IPS DF 6.9 (cell line): ENCODE results near the gene MYLIP.

ENCODE experiments used
- DNase-seq: peaks from one replicate; pipeline ENCODE4 v3.0.0-alpha.2; 2013; ENCODE audit warnings: low read depth, low spot score
- H3K27ac ChIP-seq: one replicate; pipeline ENCODE4 v1.5.1; 2013; ENCODE audit warnings: low read length, control low read depth
- H3K27me3 ChIP-seq: 2 replicates; pipeline ENCODE4 v1.6.1; 2013; ENCODE audit warnings: mild to moderate bottlenecking, low read length; ENCODE audit not compliant: control insufficient read depth, insufficient read depth
- H3K36me3 ChIP-seq: 2 replicates; pipeline ENCODE4 v1.6.1; 2013; ENCODE audit warnings: low read length; ENCODE audit not compliant: control insufficient read depth, insufficient read depth
- H3K4me1 ChIP-seq: 2 replicates; pipeline ENCODE4 v1.6.1; 2013; ENCODE audit warnings: low read length; ENCODE audit not compliant: control insufficient read depth, insufficient read depth
- H3K4me3 ChIP-seq: 2 replicates; pipeline ENCODE4 v1.5.1; 2013; ENCODE audit warnings: mild to moderate bottlenecking, low read length
- H3K9me3 ChIP-seq: 2 replicates; pipeline ENCODE4 v1.6.1; 2013; ENCODE audit warnings: low read length, inconsistent platforms; ENCODE audit not compliant: control insufficient read depth, insufficient read depth
- WGBS: extraction: QIAGEN DNeasy Blood & Tissue Kit; methylation state at CpG from one replicate; pipeline ENCODE4 v1.1.7; 2013; ENCODE audit warnings: mixed read lengths, missing lambda C conversion rate; ENCODE audit not compliant: insufficient read length, insufficient coverage; 5-methylcytosine and 5-hydroxymethylcytosine counted together

MYLIP gene

DNA sequence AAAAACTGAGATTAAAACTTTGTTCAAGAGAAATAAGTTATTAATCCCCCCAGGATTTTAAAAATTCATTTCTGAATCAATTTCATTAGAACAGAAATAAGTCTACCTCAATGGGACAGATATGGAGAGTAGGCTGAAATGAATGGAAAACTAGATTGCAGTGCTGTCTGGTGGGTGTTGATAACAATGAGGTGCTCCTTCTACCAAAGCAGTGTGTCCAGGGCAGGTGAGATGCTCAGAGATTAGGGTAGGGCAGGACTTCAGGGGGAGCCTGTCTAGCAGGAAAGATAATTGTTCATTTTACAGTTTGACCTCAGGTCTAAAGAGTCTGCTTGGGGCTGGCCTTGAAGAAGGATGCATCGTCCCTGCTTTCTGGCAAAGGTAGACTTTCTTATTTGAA, 38.0 kb upstream of the MYLIP start:
- Histone ChIP-seq H3K27me3 (no peaks in the 10 kb centered on the region), H3K27ac (no peak overlapping the region), H3K4me3 (no peak overlapping the region), H3K36me3 (no peaks in the 10 kb centered on the region), H3K9me3 (no peaks in the 10 kb centered on the region), H3K4me1 (no peaks in the 10 kb centered on the region)
- DNase-seq: no peak
- no CpG with 5 or more reads among the region's 1 CpG for WGBS

GRCh38 chr6:16092140-16092539, 36.7 kb upstream of the MYLIP start:
- WGBS: no CpG with 5 or more reads among the region's 4 CpGs
- no peaks in the 10 kb centered on the region for H3K27me3 ChIP-seq

DNA sequence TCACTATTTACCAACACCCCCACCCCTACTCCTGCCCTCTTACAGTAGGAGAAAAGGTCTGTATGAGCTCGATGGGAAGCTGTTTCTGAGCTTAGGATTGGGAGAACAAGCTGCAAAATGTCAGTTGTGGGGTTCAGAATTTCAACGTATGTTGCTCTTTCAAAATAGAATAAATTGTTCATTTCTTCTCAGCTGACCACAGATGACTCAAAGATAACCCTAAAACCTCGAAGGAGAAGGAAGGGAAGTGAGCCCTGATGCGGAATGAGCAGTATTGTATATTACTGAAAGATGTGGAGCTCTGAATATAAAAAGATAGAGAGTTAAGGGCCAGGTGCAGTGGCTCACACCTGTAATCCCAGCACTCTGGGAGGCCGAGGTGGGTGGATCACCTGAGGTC, 35.9 kb upstream of the MYLIP start:
- H3K4me1 ChIP-seq: no peaks in the 10 kb centered on the region
- H3K4me3 ChIP-seq: no peak overlapping the region
- DNase-seq: no peak
- H3K27me3 ChIP-seq: no peaks in the 10 kb centered on the region
- no peaks in the 10 kb centered on the region for H3K9me3 ChIP-seq
- whole genome bisulfite sequencing: no CpG with 5 or more reads among the region's 5 CpGs
- H3K27ac ChIP-seq: no peak overlapping the region
- H3K36me3 ChIP-seq: no peaks in the 10 kb centered on the region

More at GRCh38 chr6:16092140-16092539, 36.7 kb upstream of the MYLIP start:
- Histone ChIP-seq H3K4me3 (no peak overlapping the region), H3K27ac (no peak overlapping the region), H3K36me3 (no peaks in the 10 kb centered on the region), H3K4me1 (no peaks in the 10 kb centered on the region), H3K9me3 (no peaks in the 10 kb centered on the region)
- no peak for DNase-seq

DNA sequence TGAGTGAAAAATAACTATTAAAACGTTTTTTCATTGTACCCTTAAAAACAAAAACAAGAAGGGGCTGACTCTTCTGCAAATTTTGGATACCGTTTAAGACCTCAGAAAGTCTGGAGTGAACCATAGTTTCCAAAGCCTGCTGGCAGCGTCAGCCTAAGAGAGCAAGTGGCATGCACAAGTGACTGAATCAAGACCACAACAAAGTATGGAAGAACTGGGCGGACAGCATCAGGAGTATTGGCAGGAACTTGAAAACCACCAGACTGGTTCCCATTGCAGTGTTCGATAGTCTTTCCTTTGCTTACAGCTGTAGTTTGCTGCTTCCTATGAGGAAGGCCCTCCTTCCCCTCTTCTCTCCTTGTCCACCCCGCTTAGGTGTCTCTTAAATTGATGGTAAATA, 33.7 kb upstream of the MYLIP start:
- no CpG with 5 or more reads among the region's 6 CpGs for WGBS
- no peak for DNase-seq
- Histone ChIP-seq H3K4me1 (no peaks in the 10 kb centered on the region), H3K27ac (no peak overlapping the region), H3K27me3 (no peaks in the 10 kb centered on the region), H3K36me3 (no peaks in the 10 kb centered on the region), H3K4me3 (no peak overlapping the region), H3K9me3 (no peaks in the 10 kb centered on the region)

DNA sequence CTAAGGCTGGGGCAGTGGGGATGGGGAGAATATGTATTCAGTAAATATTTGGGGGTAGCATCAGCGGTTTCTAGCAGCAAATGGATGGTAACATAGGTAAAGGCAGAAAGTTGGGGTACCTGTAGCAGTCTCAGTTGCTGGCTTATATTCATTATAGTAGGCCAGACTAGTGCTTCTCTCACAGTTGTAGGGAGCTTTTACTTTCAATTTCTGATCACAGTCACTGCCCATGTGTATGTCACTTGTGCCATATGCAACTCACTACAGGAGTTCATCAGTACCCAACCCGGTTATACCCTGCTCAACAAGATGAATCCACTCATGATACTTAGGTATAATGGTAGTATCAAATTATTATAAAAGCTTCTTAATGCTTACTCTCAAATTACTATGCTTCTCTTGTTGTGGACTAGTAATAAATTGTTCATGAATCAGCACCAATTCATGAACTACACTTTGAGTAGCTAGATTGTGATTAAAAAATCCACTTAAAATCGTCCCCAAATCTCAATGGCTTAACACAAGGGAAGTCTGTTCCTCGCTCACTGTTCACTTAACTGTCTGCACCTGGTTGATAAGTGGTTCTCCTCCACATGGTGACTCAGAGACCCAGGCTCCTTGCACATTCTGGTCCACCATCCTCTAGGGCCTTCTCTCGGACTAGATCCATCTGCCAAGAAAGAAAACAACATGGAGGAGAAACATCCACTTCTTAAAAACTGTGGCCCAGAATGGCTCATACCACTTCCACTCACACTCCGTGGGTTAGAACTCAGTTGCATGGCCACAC, 31.3 kb upstream of the MYLIP start:
- DNase-seq: no peak
- no peaks in the 10 kb centered on the region for H3K9me3 ChIP-seq
- no peaks in the 10 kb centered on the region for H3K27me3 ChIP-seq
- no peak overlapping the region for H3K27ac ChIP-seq
- no peak overlapping the region for H3K4me3 ChIP-seq
- H3K4me1 ChIP-seq: no peaks in the 10 kb centered on the region
- H3K36me3 ChIP-seq: no peaks in the 10 kb centered on the region
- WGBS: no CpG with 5 or more reads among the region's 6 CpGs

DNA sequence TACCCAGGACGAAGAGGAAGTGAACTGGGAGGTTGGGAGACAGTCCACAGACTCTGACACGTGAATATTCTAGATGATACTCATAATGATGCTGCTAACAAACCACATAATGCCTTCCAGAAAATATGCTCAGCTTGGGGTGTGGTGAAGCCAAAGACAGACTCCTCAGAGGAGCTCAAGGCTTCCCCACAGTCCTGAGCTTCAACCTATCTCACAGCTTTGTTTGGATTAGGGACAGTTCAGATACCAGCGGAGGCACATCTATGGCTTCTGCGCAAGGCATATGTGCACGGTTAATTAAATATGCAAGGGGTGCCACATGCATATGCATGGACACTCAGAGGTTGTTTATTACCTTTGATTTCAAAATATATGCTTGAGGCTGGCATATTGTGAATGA, 30.7 kb upstream of the MYLIP start:
- Histone ChIP-seq H3K27ac (no peak overlapping the region), H3K4me3 (no peak overlapping the region), H3K36me3 (no peaks in the 10 kb centered on the region), H3K27me3 (no peaks in the 10 kb centered on the region), H3K9me3 (no peaks in the 10 kb centered on the region), H3K4me1 (no peaks in the 10 kb centered on the region)
- DNase-seq: no peak
- no CpG with 5 or more reads among the region's 5 CpGs for WGBS

GRCh38 chr6:16102208-16102607, 26.7 kb upstream of the MYLIP start:
- H3K36me3 ChIP-seq: no peaks in the 10 kb centered on the region
- no peaks in the 10 kb centered on the region for H3K9me3 ChIP-seq
- no peaks in the 10 kb centered on the region for H3K4me1 ChIP-seq
- H3K4me3 ChIP-seq: no peak overlapping the region
- H3K27ac ChIP-seq: no peak overlapping the region
- no peak for DNase-seq
- no CpG with 5 or more reads among the region's 3 CpGs for WGBS
- no peaks in the 10 kb centered on the region for H3K27me3 ChIP-seq

DNA sequence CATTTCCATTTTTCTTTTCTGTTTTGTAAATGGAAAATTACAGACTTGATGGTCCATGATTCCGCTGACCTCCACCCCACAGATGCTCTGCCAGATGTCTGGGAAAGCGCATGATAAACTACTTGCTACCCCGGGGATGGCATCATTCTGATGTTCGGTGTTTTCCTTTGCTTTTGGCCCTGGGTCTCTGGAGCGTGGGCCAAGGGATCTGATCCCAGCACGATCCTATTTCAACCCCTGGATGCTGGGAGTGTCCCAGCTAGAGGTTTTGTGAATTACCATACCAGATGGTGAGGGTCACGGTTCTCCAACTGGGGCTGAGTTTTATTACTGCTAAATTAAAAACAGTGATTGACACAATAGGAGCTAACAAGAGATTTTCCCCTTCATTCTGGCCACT, 25.2 kb upstream of the MYLIP start:
- no peaks in the 10 kb centered on the region for H3K36me3 ChIP-seq
- WGBS: no CpG with 5 or more reads among the region's 7 CpGs
- H3K9me3 ChIP-seq: no peaks in the 10 kb centered on the region
- no peaks in the 10 kb centered on the region for H3K27me3 ChIP-seq
- H3K4me1 ChIP-seq: no peaks in the 10 kb centered on the region
- DNase-seq: no peak
- H3K27ac ChIP-seq: no peak overlapping the region
- no peak overlapping the region for H3K4me3 ChIP-seq

DNA sequence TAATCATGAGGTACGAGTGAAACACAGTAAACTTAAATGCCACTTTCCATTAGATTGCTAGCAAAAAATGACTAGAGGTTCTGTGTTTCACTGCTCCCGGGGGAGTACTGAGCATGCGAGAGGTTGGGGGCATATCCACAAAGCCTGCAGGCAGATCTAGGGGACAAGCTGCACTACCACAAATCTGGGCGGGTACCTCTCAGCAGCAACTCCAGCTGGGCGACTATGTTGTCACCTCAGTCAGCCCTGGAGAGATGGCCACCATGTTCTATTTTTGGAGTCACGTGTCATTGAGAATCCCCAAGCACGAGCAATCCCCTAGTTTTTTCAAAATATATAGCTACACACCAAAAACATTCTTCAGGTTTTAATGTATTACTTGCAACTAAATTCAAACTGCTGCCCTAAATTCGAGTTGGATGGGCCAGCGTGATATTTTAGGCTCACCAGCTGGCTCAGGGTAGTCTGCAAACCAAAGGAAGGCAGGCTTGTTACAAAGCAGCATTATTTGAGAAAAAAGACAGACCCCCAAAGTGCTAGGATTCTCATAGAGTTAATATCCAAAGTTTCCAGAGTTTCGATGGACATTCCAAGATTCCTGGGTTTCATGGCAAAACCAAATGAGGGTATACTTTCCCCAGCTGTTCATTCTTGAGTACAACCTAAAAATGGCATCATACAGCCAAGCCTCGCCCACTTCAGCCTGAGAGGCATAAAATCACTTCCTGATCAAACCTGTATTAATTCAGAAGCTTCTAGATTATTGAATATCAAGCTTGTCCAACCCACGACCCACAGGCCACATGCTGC, 24.1 kb upstream of the MYLIP start:
- Histone ChIP-seq H3K27me3 (no peaks in the 10 kb centered on the region), H3K9me3 (no peaks in the 10 kb centered on the region), H3K36me3 (no peaks in the 10 kb centered on the region), H3K4me3 (no peak overlapping the region), H3K4me1 (no peaks in the 10 kb centered on the region), H3K27ac (no peak overlapping the region)
- WGBS: no CpG with 5 or more reads among the region's 12 CpGs
- DNase-seq: no peak

- WGBS: no CpG with 5 or more reads among the region's 4 CpGs
- Histone ChIP-seq H3K4me1 (no peaks in the 10 kb centered on the region), H3K4me3 (no peak overlapping the region), H3K27ac (no peak overlapping the region), H3K36me3 (no peaks in the 10 kb centered on the region), H3K27me3 (no peaks in the 10 kb centered on the region), H3K9me3 (no peaks in the 10 kb centered on the region)
- DNase-seq: no peak
Observed at GRCh38 chr6:16105854-16106253, 23.0 kb upstream of the MYLIP start.
